GM15510 (cell line): ENCODE data around the gene IL2RA.

Experiments used
- POLR2A ChIP-seq: IDR thresholded peaks from 3 replicates; pipeline ENCODE4 v1.6.1; 2011; ENCODE audit warnings: borderline replicate concordance; ENCODE audit not compliant: insufficient read length; ENCODE audit errors: extremely low read depth

The IL2RA gene

DNA sequence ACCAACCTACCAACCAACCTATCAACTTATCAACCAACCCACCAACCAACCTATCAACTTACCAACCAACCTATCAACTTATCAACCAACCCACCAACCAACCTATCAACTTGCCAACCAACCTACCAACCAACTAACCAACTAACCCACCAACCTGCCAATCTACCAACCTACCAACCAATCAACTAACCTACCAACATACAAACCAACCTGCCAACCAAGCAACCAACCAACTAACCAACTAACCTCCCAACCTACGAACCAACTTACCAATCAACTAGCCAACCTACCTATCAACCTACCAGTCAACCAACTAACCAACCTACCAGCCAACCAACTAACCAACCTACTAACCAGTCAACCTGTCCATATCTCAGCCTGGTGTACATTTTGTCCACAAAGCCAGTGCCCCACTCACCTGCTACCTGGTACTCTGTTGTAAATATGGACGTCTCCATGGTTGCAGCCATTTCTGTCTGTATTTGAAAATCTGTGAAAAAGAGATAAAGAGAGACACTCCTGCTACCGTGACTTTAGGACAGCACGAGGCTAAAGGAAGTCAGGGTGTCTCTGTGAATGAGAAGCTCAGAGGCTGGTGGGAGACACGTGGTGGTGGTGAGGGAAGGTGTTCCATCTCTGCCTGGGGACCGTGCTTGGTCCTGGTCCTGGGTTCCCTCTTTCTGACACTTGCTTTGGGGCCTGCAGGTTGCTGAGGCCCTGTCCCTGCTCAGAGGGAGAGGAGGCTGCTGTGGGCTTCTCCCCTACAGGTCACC, 43.0 kb downstream of the IL2RA start:
- no peak for TF ChIP-seq POLR2A

DNA sequence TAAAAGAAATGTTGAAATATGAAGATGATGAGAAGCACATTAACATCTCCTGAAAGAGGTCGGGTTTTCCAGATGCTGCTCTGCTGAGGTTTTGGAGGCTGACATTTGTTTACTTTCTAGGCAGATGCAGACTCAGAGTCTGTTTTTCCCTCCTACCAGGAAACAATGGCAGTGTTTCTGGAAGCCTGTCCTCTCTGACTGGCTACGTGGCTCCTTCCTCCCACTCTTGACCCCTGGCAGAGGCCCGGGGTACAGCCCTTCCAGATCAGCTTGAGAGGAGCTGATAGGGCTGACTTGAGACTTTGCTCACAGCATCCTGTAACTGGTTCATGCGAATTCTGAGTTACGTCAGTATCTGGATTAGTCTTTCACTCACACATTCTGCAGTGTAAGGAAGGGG, 43.7 kb downstream of the IL2RA start:
- no peak for TF ChIP-seq POLR2A

DNA sequence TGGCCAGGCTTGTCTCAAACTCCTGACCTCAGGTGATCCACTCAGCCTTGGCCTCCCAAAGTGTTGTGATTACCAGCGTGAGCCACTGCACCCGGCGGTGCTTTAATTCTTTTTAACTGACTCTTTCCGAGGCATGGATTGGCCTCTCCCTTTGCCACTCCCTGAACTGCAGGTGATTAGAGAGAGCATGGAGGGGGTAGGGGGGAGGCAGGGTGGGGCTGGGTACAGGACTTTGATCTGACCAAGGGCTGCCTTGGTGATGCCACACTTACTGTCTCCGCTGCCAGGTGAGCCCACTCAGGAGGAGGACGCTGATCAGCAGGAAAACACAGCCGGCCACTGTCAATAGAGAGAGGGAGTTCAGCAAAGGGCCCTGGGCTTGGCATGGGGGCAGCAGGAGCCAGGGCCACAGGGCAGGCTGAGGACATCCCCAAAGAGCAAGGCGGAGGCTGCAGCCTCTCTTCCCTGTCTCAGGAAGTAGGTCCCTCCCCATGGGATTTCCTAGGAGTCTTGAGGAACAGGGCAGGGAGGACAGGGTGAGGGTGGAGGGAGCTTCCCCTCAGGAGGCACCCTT, 44.3 kb downstream of the IL2RA start:
- TF ChIP-seq POLR2A, result no peak

DNA sequence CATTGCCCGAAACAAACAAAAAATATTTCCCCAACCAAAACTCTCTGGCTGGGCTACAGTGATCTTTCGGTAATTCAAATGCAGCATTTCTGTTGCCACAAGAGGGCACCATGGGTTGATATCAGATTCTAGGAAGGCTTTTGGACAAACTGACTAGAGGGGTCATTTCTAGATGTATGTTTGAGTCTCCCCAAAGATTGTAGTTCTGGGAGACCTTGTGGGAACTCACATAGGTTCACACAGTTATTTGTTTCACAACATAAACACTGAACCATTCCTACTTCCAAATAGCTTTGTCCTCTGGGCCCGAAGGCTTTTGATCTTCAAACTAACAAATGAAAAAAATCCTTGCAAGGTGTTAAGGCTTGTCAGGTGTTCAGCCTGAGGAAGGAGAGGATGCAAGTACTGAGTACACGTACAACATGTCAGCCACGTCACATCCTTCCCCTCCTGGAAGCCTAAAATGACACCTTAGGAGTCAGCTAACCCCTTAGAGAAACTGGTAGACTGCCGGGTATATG, 47.9 kb downstream of the IL2RA start:
- TF ChIP-seq POLR2A, result no peak

DNA sequence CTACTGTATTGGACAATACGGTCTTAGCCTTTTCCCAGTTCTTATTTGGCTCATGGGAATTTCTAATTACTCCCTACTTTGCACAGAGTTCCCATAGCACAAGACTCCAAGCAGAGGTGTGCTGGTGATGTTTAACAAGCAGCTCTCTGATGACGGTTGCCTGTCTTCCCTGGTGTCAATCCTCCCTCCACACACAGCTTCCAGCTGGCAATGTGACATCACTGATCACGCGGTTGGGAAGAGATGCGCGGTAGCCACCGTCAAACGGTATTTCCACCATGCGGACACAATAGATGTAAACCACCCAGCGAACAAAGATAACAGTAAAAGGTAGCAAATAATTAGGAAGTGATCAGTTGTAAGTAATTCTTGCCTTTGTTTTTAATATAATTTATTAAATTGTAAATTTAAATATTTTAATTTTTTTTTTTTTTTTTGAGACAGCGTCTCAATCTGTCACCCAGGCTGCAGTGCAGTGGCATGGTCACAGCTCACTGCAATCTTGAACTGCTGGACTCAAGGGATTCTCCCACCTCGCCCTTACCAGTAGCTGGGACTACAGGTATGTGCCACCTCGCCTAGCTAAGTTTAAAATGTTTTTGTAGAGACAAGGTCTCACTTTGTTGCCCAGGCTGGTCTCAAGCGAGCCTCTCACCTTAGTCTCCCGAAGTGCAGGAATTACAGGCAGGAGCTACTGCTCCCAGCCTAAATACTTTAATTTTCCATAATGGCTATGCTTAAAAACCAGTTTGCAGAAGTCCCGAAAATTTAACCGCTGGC, 48.6 kb downstream of the IL2RA start:
- no peak for TF ChIP-seq POLR2A

DNA sequence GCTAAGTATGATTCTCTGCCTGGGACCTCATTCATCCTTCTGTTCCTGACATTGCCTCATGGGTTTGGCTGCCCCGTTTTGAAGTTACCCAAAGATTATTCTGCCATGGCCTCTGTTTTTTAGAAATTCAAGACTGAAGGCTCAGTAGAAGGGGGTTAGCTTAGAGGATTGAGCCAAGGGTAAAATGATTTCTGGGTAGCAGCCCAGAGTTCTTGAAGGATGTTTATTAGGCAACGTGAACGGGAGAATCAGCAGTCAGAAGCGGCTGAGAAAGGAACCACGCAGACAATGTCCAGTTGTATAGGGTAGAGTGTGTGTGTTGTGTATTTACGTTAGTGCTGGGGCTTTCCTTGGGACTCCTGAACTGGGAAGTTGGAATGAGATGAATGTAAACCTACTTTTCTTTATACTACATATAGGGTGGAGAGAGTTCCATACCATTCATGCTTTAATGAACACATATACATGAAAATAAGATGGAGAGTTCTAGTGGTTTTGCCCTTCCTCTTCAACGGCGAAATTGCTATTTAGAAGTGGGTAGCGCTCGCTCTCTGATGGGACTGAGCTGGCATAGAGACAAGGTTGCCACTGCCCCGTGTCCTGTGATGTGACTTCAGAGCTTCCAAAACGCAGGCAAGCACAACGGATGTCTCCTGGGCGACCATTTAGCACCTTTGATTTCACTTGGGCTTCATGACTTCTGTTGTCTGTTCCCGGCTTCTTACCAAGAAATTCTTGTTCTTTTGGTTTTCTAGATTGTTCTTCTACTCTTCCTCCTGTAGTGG, 49.9 kb downstream of the IL2RA start:
- TF ChIP-seq POLR2A, result no peak

DNA sequence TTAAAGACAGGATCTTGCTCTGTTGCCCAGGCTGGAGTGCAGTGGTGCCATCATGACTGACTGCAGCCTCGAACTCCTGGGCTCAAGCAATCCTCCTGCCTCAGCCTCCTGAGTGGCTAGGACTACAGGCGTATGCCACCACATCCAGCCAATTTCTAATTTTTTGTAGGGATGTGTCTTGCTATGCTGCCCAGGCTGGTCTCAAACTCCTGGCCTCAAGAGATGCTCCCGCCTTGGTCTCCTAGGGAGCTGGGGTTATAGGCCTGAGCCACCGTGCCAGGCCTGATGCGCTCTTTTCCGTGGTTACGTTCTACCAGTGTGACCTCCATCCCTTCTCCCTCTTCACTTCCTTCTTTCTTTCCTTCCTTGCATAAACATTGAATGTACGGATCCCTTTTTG, 50.6 kb downstream of the IL2RA start:
- TF ChIP-seq POLR2A, result no peak

DNA sequence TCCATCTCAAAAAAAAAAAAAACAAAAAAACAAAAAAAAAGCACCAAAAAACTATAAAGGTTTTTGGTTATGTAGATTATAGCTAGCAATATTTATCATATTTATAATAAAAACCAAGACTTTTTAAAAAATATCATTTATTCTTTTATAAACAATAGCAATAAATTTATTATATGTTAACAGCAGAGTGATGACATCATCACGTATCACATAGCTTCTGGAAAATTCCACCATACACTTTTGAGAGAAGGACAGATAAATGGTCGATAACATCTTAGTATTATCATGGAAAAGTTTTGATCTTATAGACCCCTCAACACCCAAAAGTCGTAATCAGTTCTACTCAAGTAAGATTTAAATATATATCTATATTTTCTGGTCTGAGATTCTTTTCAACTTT, 51.6 kb downstream of the IL2RA start:
- no peak for TF ChIP-seq POLR2A

DNA sequence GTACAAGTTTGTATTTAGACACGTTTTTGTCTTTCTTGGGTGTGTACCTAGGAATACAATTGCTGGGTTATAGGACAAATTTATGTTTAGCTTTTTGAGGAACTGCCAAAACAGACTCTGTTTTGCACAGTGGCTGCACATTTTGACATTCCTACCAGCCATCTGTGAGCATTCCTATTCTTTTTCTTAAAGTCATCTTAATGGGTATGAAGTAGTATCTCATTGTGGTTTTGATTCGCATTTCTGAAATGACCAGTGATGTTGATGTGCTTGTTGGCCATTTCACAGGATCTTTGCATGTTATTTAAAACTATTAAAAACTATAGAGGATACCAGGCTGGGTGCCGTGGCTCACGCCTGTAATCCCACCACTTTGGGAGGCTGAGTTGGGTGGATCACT, 52.2 kb downstream of the IL2RA start:
- TF ChIP-seq POLR2A, result no peak

DNA sequence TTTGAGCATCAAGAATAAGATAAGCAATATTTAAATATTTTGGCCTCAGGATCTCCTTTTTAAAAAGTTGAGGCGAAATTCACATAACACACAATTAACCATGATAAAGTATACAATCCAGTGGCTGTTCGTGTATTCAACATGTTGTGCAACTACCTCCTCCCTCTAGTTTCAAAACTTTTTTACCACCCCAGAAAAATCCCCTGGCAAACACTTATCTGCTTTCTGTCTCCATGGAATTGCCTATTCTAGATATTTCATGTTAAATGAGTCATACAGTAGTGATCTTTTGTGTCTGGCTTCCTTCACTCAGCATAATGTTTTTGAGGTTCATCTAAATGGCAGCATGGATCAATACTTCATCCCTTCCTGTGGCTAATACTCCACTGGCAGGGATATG, 53.0 kb downstream of the IL2RA start:
- TF ChIP-seq POLR2A, result no peak

DNA sequence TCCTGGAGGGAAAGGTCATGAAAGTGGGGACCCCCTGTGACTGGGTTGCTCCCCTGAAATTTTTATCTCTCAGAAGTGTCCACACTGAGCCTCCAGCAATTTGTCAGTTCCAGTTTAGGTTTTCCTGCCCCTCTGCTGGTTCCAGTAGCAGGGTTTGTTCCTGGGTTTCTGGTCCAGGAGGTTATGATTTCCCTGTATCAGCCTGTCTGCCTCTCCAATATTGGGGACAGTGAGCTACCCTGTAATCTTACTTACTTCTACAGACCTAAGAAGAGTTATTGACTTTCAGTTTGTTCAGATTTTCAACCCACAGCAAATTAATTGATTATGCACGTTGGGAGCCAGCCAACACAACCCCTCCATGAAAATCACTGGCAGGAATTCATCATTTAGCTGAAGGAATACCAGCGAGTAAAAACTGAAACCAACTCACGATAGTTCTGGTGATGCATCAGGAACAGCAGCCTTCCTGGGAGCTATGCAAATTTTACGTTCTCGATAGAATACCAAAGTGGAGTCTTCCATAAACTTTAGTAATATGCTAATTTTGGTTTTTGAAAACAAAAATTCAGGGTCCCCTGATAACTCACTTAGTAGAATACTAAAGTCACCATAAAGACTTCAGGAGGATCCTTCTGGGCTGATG, 53.5 kb downstream of the IL2RA start:
- TF ChIP-seq POLR2A, result no peak

DNA sequence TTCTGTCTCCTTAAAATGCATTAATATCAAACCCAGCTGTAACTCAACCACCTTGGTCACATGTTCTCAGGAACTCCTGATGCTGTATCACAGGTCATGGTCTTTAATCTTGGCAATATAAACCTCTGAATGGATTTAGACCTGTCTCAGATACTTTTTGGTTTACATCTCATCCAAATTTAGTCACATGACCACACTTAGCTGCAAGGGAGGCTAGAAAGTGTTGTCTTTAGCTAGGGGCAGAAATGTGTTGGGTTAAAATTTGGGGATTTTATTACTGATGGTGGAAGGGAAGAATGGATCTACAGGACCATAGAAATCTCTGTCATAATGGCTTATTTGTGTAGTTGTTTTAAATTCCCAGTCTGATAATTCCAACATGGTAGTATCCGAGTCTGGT, 55.2 kb downstream of the IL2RA start:
- no peak for TF ChIP-seq POLR2A

DNA sequence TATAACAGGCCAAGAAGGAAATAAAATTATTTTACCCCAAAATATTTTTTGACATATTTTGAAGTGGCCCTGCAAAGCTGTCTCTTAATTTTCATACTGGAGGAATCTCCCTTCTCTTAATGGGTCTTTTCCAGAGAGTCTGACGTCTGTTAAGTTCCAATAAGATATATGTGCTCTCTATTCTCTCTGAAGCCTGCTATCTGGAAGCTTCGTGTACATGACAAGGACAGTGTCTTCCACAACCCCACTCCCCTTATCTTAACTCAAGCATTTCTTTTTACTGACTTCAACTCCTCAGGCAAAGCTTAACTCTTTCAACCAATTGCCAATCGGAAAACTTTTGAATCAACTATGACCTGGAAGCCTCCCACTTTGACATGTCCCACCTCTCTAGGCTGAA, 55.6 kb downstream of the IL2RA start:
- TF ChIP-seq POLR2A, result no peak

DNA sequence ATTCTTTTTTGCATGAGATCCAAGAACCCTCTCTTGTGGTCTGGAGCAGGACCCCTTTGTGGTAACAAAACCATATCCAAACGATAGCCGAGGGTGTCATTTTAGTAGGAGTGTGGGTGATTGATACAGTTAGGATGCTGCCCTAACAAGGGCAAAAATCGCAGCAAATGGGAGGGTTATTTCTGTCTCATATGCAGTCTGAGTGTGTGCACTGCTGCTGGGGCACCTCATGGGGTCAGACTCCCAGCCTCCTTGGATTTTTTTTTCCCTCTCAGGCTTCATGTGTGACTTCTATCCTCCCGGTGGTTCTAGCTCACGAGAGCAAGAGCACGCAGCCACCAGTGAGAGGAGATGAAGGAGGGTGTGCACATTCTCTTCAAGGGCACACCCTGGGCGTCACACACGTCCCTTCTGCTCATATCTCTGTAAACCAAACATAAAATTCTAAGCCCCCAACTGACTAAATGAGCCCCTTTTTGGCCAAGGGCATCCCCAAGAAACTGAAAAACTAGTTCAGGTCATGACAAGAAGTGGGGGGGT, 56.2 kb downstream of the IL2RA start:
- TF ChIP-seq POLR2A, result no peak

DNA sequence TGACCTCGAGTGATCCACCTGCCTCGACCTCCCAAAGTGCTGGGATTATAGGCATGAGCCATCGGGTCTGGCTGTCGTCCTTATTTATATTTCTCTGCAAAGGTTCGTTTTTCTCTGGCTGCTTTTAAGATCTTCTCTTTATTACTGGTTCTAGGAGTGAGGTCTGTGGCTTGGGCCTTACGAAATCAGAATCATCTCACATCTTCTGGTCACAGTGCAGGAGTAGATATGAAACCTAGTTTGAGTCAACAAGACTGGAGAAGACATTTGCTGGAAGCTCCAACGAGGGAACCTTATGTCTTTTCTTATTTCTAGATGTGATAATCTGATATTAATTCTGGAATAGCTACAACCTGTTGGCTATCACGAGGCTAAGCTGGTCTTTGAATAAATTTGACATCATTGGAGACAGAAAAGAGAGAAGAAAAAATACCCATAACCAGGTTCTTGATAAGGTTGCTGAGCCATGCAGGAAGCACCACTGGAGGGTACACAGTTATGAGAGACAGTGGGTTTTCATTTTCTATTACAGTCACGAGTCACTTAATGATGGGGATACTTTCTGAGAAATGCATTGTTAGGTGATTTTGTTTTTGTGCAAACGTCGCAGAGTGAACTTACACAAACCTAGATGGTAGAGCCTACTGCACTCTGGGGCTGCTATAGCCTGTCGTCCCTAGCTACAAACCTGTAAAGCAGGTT, 59.2 kb downstream of the IL2RA start:
- no peak for TF ChIP-seq POLR2A
